AG04450 (cell line): Measurements from ENCODE around the gene SUN1. TPM values are rescaled to one million over a fixed set of nuclear protein-coding genes. Genes with fewer than 3 reads are reported as not detected.

Source experiments
- CTCF ChIA-PET: fragments of 300-600, 350-600 bp; formaldehyde crosslinking; extraction: SDS; loops from one replicate; lab custom pipeline; 2022; ENCODE audit warnings: antibody characterized with exemption, inconsistent platforms; lab: Charles Lee
- POLR2A ChIA-PET: fragments of 350-600 bp; formaldehyde crosslinking; extraction: SDS; loops from one replicate; lab custom pipeline; 2021; ENCODE audit warnings: antibody characterized with exemption, inconsistent platforms; lab: Yijun Ruan, JAX
- DNase-seq: peaks from one replicate; pipeline ENCODE4 v3.0.0-alpha.2; 2011; ENCODE audit warnings: low read depth, low spot score
- H3K27ac ChIP-seq: one replicate; pipeline ENCODE4 v1.5.1; 2012; ENCODE audit warnings: low read depth, low read length, control low read depth
- H3K27me3 ChIP-seq: one replicate; pipeline ENCODE4 v1.6.0; 2012; ENCODE audit warnings: low read length; ENCODE audit not compliant: control insufficient read depth, insufficient read depth
- H3K4me3 ChIP-seq: 2 replicates; pipeline ENCODE4 v1.5.1; 2011; ENCODE audit warnings: mild to moderate bottlenecking, low read depth, low read length, control low read depth
- H3K9me3 ChIP-seq: 2 replicates; pipeline ENCODE4 v1.5.1; 2012; ENCODE audit warnings: low read length; ENCODE audit not compliant: control insufficient read depth, insufficient read depth
- CTCF ChIP-seq: IDR thresholded peaks from 2 replicates; pipeline ENCODE4 v1.5.1; 2011; ENCODE audit warnings: low read depth, low read length, control low read depth, inconsistent platforms
- polyA plus RNA-seq: library from polyadenylated mRNA; depleted of rRNA; stranded (reverse); fragments of >200 nt; gene quantifications from 2 replicates; pipeline ENCODE4 v1.2.3, GENCODE V29; 2011

SUN1 gene
- polyA plus RNA-seq, 1 experiment = 140 TPM

DNA sequence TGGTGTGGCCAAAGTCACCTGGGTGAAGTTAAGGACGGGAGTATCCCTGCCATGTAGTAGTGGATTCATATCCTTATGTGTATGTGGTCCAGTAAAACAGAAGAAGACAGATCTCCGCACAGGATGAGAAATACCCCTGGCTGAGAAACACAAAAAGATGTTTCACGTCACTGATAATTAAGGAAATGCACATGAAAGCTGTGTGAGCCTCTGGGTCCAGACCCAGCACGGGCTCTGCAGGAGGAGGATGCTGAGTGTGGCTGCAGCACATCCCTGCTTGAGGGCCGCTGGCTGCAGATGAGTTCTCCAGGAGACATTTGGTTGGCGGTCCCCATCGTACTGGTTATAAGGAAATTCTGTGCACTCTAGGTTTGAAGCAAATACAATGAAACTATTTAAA lies 8.2 kb upstream of the SUN1 start:
- TF ChIP-seq CTCF = no peak
- no peak for DNase-seq
- Histone ChIP-seq H3K27ac (no peak overlapping the region), H3K27me3 (no peaks in the 10 kb centered on the region), H3K9me3 (peaks cover 11% of the 10 kb centered on the region), H3K4me3 (no peak overlapping the region)
- CTCF ChIA-PET = interaction anchor here (0.6 kb wide), 1 partner anchor 140 kb away, joined by 3 read pairs; no protein-coding TSS in a partner anchor
- POLR2A ChIA-PET = no interaction called here

- H3K27ac ChIP-seq = peak overlapping the region; percentile 11
- no peak for TF ChIP-seq CTCF
- POLR2A ChIA-PET = no interaction called here
These were observed 7.6 kb upstream of the SUN1 start for GRCh38 chr7:824664-825063.

DNA sequence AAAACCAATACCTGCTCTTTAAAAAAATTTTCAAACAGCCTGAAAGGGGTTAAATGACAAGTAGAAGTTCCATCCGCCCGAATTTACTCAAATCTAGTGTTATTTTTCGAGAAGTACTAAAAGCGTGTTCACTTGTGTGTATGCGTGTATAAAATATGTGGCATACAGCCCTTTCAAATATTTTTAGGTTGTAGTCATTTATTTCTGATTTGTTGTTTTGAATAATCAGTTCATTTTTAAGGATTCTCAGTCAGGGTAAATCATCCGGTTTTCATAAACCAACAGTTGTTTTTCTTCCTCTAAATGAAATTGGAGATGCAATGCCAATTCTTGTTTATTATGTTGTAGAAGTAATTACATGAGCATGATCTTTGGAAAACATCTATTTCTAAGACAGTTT lies 6.9 kb upstream of the SUN1 start:
- POLR2A ChIA-PET = no interaction called here
- H3K4me3 ChIP-seq = no peak overlapping the region
- CTCF ChIA-PET = interaction anchor here (1.2 kb wide), 1 partner anchor 48 kb away, joined by 3 read pairs; no protein-coding TSS in a partner anchor
- no peak for DNase-seq
- H3K9me3 ChIP-seq = peaks cover 11% of the 10 kb centered on the region
- no peak for TF ChIP-seq CTCF
- H3K27ac ChIP-seq = peak overlapping the region; percentile 31
- no peaks in the 10 kb centered on the region for H3K27me3 ChIP-seq

More at GRCh38 chr7:824664-825063, 7.6 kb upstream of the SUN1 start:
- no peak overlapping the region for H3K4me3 ChIP-seq
- DNase-seq = no peak
- CTCF ChIA-PET = interaction anchor here (0.6 kb wide), 1 partner anchor 140 kb away, joined by 3 read pairs; no protein-coding TSS in a partner anchor
- no peaks in the 10 kb centered on the region for H3K27me3 ChIP-seq
- peaks cover 11% of the 10 kb centered on the region for H3K9me3 ChIP-seq

GRCh38 chr7:826230-826917 lies 5.9 kb upstream of the SUN1 start:
- H3K27me3 ChIP-seq = no peaks in the 10 kb centered on the region
- H3K27ac ChIP-seq = no peak overlapping the region
- POLR2A ChIA-PET = interaction anchor here (0.6 kb wide), 1 partner anchor 367 kb away, joined by 3 read pairs; no protein-coding TSS in a partner anchor
- CTCF ChIA-PET = interaction anchor here (1.2 kb wide), 1 partner anchor 47 kb away, joined by 3 read pairs; no protein-coding TSS in a partner anchor
- TF ChIP-seq CTCF = no peak
- no peak overlapping the region for H3K4me3 ChIP-seq
- no peak for DNase-seq
- H3K9me3 ChIP-seq = peaks cover 11% of the 10 kb centered on the region
